ENCODE measurements around the gene CABP7. TPM values are rescaled to one million over a fixed set of nuclear protein-coding genes. Genes with fewer than 3 reads are reported as not detected.
"Not testable (repeated sequence)": the region's sequence is repeated elsewhere in the genome, so short reads cannot be mapped to it uniquely, and the experiment has no call there.

The CABP7 gene
- total RNA-seq, 4 donors from 2014 or later: 0.13 TPM; not detected in 3

- no peaks in the 10 kb centered on the region for H3K9me3 ChIP-seq
- H3K4me1 ChIP-seq: peaks cover 0 to 6% (median 0%) of the 10 kb centered on the region in 3 donors
- H3K27ac ChIP-seq: no peak overlapping the region
- no peak for DNase-seq
- WGBS, 2 donors: 79 to 93% methylated on average over 3 to 9 of the region's 16 CpGs
- H3K27me3 ChIP-seq: no peaks in the 10 kb centered on the region
- intact Hi-C loops (cut with DNase I): no loop called here
- no peak for TF ChIP-seq CTCF (IDR thresholded peaks at IDR 0.05)
- TF ChIP-seq POLR2A (IDR thresholded peaks at IDR 0.05): no peak
- H3K36me3 ChIP-seq: peaks cover 0 to 23% (median 0%) of the 10 kb centered on the region in 3 donors
- no peak overlapping the region for H3K4me3 ChIP-seq
Measured at GRCh38 chr22:29753808-29754657, 34.2 kb downstream of the CABP7 start.

- H3K36me3 ChIP-seq: peaks cover 0 to 18% (median 0%) of the 10 kb centered on the region in 3 donors
- H3K4me3 ChIP-seq; DNase-seq; intact Hi-C loops (cut with DNase I); H3K27ac ChIP-seq; H3K27me3 ChIP-seq; H3K4me1 ChIP-seq; H3K9me3 ChIP-seq: not testable (repeated sequence)
- WGBS, 2 donors: 81 to 83% methylated on average over 6 to 10 of the region's 11 CpGs
Measured at GRCh38 chr22:29754658-29755395, 35.0 kb downstream of the CABP7 start.

- no peaks in the 10 kb centered on the region for H3K27me3 ChIP-seq
- no peak for DNase-seq
- peaks cover 0 to 3% (median 0%) of the 10 kb centered on the region in 3 donors for H3K4me1 ChIP-seq
- no peak overlapping the region for H3K27ac ChIP-seq
- TF ChIP-seq POLR2A (IDR thresholded peaks at IDR 0.05) (no peak), CTCF (IDR thresholded peaks at IDR 0.05) (no peak)
- H3K9me3 ChIP-seq: no peaks in the 10 kb centered on the region
- H3K36me3 ChIP-seq: peaks cover 0 to 12% (median 0%) of the 10 kb centered on the region in 3 donors
- intact Hi-C loops (cut with DNase I): no loop called here
- H3K4me3 ChIP-seq: no peak overlapping the region
- 86 to 94% methylated on average over 9 of the region's 9 CpGs for WGBS, 2 donors
Measured at GRCh38 chr22:29755889-29756288, 36.1 kb downstream of the CABP7 start.

- no peak overlapping the region for H3K27ac ChIP-seq
- no peaks in the 10 kb centered on the region for H3K4me1 ChIP-seq
- TF ChIP-seq CTCF (IDR thresholded peaks at IDR 0.05) (no peak), POLR2A (IDR thresholded peaks at IDR 0.05) (no peak)
- intact Hi-C loops (cut with DNase I): no loop called here
- H3K9me3 ChIP-seq: no peaks in the 10 kb centered on the region
- 78 to 87% methylated on average over 6 of the region's 7 CpGs for WGBS, 2 donors
- no peak for DNase-seq
- no peaks in the 10 kb centered on the region for H3K27me3 ChIP-seq
- H3K36me3 ChIP-seq: peaks cover 0 to 12% (median 0%) of the 10 kb centered on the region in 3 donors
- no peak overlapping the region for H3K4me3 ChIP-seq
Measured at GRCh38 chr22:29756341-29756740, 36.5 kb downstream of the CABP7 start.

GRCh38 chr22:29757096-29757495, 37.3 kb downstream of the CABP7 start:
- intact Hi-C loops (cut with DNase I): no loop called here
- WGBS, 2 donors: 76 to 85% methylated on average over 3 of the region's 3 CpGs
- TF ChIP-seq CTCF (IDR thresholded peaks at IDR 0.05) (no peak), POLR2A (IDR thresholded peaks at IDR 0.05) (no peak)

More at GRCh38 chr22:29757096-29757495, 37.3 kb downstream of the CABP7 start:
- peaks cover 0 to 12% (median 0%) of the 10 kb centered on the region in 3 donors for H3K36me3 ChIP-seq
- no peak for DNase-seq
- H3K4me3 ChIP-seq: no peak overlapping the region
- no peaks in the 10 kb centered on the region for H3K27me3 ChIP-seq
- no peaks in the 10 kb centered on the region for H3K4me1 ChIP-seq
- H3K9me3 ChIP-seq: no peaks in the 10 kb centered on the region
- H3K27ac ChIP-seq: no peak overlapping the region
